Panc1 (cell line): ENCODE data around the gene NLGN2.

Experiments used
- POLR2AphosphoS5 ChIP-seq: IDR thresholded peaks from 2 replicates; pipeline ENCODE4 v1.6.1; 2012; ENCODE audit warnings: mild to moderate bottlenecking, low read depth, low read length, moderate library complexity
- SIN3A ChIP-seq: IDR thresholded peaks from 2 replicates; pipeline ENCODE4 v1.6.1; 2012; ENCODE audit warnings: low read depth, mild to moderate bottlenecking, low read length, moderate library complexity, borderline replicate concordance; ENCODE audit not compliant: insufficient read depth
- TCF7L2 ChIP-seq: IDR thresholded peaks from 2 replicates; pipeline ENCODE4 v1.6.1; 2011; ENCODE audit warnings: mild to moderate bottlenecking, low read depth, low read length, inconsistent platforms
- TF ChIP-seq, protein P1 (sequence below), 2 experiments: IDR thresholded peaks; 2 replicates each; pipeline ENCODE4 v1.6.1; 2011 to 2012; ENCODE audit warnings: low read depth in 2 of 2, control low read depth in 1 of 2, low read length in 1 of 2, mild to moderate bottlenecking in 1 of 2, moderate library complexity in 1 of 2; ENCODE audit not compliant: insufficient read depth in 1 of 2
- TF ChIP-seq, protein P2 (sequence below): fragments of 450-650 bp; IDR thresholded peaks from 2 replicates; pipeline ENCODE4 v1.5.1; 2017; ENCODE audit warnings: mild to moderate bottlenecking

DNA sequence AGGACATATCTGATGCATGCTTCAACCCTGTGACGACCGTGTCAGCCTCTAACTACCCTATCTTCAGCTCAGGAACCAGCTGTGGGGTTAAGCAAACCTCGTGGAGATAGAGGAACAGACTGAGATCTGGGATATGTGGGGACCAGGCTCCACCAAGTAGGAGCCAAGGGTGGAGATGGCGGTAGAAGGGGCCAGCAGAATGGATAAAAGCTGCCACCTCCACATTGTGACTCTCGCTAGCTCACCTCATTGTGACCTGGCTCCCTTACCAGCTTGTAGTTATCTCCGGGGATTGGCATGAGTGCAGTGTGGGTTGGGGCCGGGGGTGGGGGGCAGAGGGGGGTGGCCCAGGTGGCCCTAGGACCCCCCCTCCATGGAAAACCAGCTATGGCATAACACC, 17.7 kb downstream of the NLGN2 start, which contains the start of gene SPEM2:
- TF ChIP-seq, protein P1, sequence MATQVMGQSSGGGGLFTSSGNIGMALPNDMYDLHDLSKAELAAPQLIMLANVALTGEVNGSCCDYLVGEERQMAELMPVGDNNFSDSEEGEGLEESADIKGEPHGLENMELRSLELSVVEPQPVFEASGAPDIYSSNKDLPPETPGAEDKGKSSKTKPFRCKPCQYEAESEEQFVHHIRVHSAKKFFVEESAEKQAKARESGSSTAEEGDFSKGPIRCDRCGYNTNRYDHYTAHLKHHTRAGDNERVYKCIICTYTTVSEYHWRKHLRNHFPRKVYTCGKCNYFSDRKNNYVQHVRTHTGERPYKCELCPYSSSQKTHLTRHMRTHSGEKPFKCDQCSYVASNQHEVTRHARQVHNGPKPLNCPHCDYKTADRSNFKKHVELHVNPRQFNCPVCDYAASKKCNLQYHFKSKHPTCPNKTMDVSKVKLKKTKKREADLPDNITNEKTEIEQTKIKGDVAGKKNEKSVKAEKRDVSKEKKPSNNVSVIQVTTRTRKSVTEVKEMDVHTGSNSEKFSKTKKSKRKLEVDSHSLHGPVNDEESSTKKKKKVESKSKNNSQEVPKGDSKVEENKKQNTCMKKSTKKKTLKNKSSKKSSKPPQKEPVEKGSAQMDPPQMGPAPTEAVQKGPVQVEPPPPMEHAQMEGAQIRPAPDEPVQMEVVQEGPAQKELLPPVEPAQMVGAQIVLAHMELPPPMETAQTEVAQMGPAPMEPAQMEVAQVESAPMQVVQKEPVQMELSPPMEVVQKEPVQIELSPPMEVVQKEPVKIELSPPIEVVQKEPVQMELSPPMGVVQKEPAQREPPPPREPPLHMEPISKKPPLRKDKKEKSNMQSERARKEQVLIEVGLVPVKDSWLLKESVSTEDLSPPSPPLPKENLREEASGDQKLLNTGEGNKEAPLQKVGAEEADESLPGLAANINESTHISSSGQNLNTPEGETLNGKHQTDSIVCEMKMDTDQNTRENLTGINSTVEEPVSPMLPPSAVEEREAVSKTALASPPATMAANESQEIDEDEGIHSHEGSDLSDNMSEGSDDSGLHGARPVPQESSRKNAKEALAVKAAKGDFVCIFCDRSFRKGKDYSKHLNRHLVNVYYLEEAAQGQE (IDR thresholded peaks at IDR 0.05; ENCODE audit: insufficient read depth in 1 of 2, low read depth in 2 of 2, low read length in 1 of 2), result no peak
- TF ChIP-seq, protein P2, sequence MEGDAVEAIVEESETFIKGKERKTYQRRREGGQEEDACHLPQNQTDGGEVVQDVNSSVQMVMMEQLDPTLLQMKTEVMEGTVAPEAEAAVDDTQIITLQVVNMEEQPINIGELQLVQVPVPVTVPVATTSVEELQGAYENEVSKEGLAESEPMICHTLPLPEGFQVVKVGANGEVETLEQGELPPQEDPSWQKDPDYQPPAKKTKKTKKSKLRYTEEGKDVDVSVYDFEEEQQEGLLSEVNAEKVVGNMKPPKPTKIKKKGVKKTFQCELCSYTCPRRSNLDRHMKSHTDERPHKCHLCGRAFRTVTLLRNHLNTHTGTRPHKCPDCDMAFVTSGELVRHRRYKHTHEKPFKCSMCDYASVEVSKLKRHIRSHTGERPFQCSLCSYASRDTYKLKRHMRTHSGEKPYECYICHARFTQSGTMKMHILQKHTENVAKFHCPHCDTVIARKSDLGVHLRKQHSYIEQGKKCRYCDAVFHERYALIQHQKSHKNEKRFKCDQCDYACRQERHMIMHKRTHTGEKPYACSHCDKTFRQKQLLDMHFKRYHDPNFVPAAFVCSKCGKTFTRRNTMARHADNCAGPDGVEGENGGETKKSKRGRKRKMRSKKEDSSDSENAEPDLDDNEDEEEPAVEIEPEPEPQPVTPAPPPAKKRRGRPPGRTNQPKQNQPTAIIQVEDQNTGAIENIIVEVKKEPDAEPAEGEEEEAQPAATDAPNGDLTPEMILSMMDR, result no peak
- TF ChIP-seq POLR2AphosphoS5 (no peak), TCF7L2 (no peak), SIN3A (no peak)
